Measurements from ENCODE around the gene ACTR3.

The ACTR3 gene

GRCh38 chr2:114007436-114007835 lies 117.5 kb downstream of the ACTR3 start:
- Histone ChIP-seq H3K36me3 (ENCODE audit: control insufficient read depth, insufficient read depth, low read length) (no peaks in the 10 kb centered on the region), H3K79me2 (ENCODE audit: control insufficient read depth, insufficient read depth, low read length) (no peaks in the 10 kb centered on the region), H3K27me3 (ENCODE audit: insufficient read depth, low read length, poor library complexity) (no peaks in the 10 kb centered on the region), H3K4me1 (ENCODE audit: control insufficient read depth, low read depth, low read length) (no peaks in the 10 kb centered on the region), H3K4me2 (ENCODE audit: low read length) (no peak overlapping the region), H3K9ac (ENCODE audit: low read length) (no peak overlapping the region), H3K4ac (ENCODE audit: low read depth, low read length) (no peak overlapping the region), H3K56ac (ENCODE audit: low read length) (no peak overlapping the region), H4K5ac (ENCODE audit: low read length) (no peak overlapping the region), H3K79me1 (ENCODE audit: low read length) (no peaks in the 10 kb centered on the region), H3K18ac (ENCODE audit: low read length) (no peak overlapping the region), H3K27ac (ENCODE audit: low read depth, low read length) (no peak overlapping the region), H3K23ac (ENCODE audit: low read length) (no peak overlapping the region), H3K4me3 (ENCODE audit: low read length) (no peak overlapping the region), H2BK120ac (ENCODE audit: low read depth, low read length) (no peak overlapping the region), H2AK5ac (ENCODE audit: low read length) (no peak overlapping the region), H2BK15ac (replicated peaks; ENCODE audit: low read depth) (no peak overlapping the region), H4K8ac (ENCODE audit: low read depth, low read length) (no peak overlapping the region), H2BK5ac (ENCODE audit: low read length) (no peak overlapping the region)
- WGBS (ENCODE audit: extremely low coverage, insufficient coverage, low lambda C conversion rate): no CpG with 5 or more reads among the region's 3 CpGs
- no peak for DNase-seq

GRCh38 chr2:114008720-114009119 lies 118.8 kb downstream of the ACTR3 start:
- whole genome bisulfite sequencing (ENCODE audit: extremely low coverage, insufficient coverage, low lambda C conversion rate): no CpG with 5 or more reads among the region's 4 CpGs
- H4K5ac ChIP-seq (ENCODE audit: low read length): no peak overlapping the region
- DNase-seq: no peak

GRCh38 chr2:114009205-114009944 lies 119.5 kb downstream of the ACTR3 start:
- Histone ChIP-seq H3K18ac (ENCODE audit: low read length) (no peak overlapping the region), H2BK120ac (ENCODE audit: low read depth, low read length) (no peak overlapping the region)

More at GRCh38 chr2:114008720-114009119, 118.8 kb downstream of the ACTR3 start:
- no peak overlapping the region for H3K4ac ChIP-seq (ENCODE audit: low read depth, low read length)
- H2BK15ac ChIP-seq (replicated peaks; ENCODE audit: low read depth): no peak overlapping the region
- H3K23ac ChIP-seq (ENCODE audit: low read length): no peak overlapping the region
- H3K56ac ChIP-seq (ENCODE audit: low read length): no peak overlapping the region
- H3K9ac ChIP-seq (ENCODE audit: low read length): no peak overlapping the region
- no peak overlapping the region for H4K8ac ChIP-seq (ENCODE audit: low read depth, low read length)
- H3K4me2 ChIP-seq (ENCODE audit: low read length): no peak overlapping the region
- no peaks in the 10 kb centered on the region for H3K27me3 ChIP-seq (ENCODE audit: insufficient read depth, low read length, poor library complexity)
- H3K4me1 ChIP-seq (ENCODE audit: control insufficient read depth, low read depth, low read length): no peaks in the 10 kb centered on the region
- H3K36me3 ChIP-seq (ENCODE audit: control insufficient read depth, insufficient read depth, low read length): no peaks in the 10 kb centered on the region
- no peak overlapping the region for H2BK5ac ChIP-seq (ENCODE audit: low read length)
- H3K27ac ChIP-seq (ENCODE audit: low read depth, low read length): no peak overlapping the region
- H3K4me3 ChIP-seq (ENCODE audit: low read length): no peak overlapping the region
- no peak overlapping the region for H2BK120ac ChIP-seq (ENCODE audit: low read depth, low read length)
- H3K18ac ChIP-seq (ENCODE audit: low read length): no peak overlapping the region
- no peaks in the 10 kb centered on the region for H3K79me1 ChIP-seq (ENCODE audit: low read length)
- H3K79me2 ChIP-seq (ENCODE audit: control insufficient read depth, insufficient read depth, low read length): no peaks in the 10 kb centered on the region
- no peak overlapping the region for H2AK5ac ChIP-seq (ENCODE audit: low read length)

GRCh38 chr2:114010001-114010400 lies 120.1 kb downstream of the ACTR3 start:
- H2BK15ac ChIP-seq (replicated peaks; ENCODE audit: low read depth): no peak overlapping the region
- H3K4ac ChIP-seq (ENCODE audit: low read depth, low read length): no peak overlapping the region
- H3K18ac ChIP-seq (ENCODE audit: low read length): no peak overlapping the region
- H3K79me1 ChIP-seq (ENCODE audit: low read length): no peaks in the 10 kb centered on the region
- no peak overlapping the region for H3K56ac ChIP-seq (ENCODE audit: low read length)
- H2BK120ac ChIP-seq (ENCODE audit: low read depth, low read length): no peak overlapping the region
- H3K79me2 ChIP-seq (ENCODE audit: control insufficient read depth, insufficient read depth, low read length): no peaks in the 10 kb centered on the region
- H3K36me3 ChIP-seq (ENCODE audit: control insufficient read depth, insufficient read depth, low read length): no peaks in the 10 kb centered on the region
- WGBS (ENCODE audit: extremely low coverage, insufficient coverage, low lambda C conversion rate): no CpG with 5 or more reads among the region's 2 CpGs
- no peaks in the 10 kb centered on the region for H3K27me3 ChIP-seq (ENCODE audit: insufficient read depth, low read length, poor library complexity)
- H4K8ac ChIP-seq (ENCODE audit: low read depth, low read length): no peak overlapping the region
- no peak overlapping the region for H2BK5ac ChIP-seq (ENCODE audit: low read length)
- no peak for DNase-seq
- H3K4me3 ChIP-seq (ENCODE audit: low read length): no peak overlapping the region
- H3K4me1 ChIP-seq (ENCODE audit: control insufficient read depth, low read depth, low read length): no peaks in the 10 kb centered on the region
- no peak overlapping the region for H3K23ac ChIP-seq (ENCODE audit: low read length)
- no peak overlapping the region for H4K5ac ChIP-seq (ENCODE audit: low read length)
- H2AK5ac ChIP-seq (ENCODE audit: low read length): no peak overlapping the region
- H3K27ac ChIP-seq (ENCODE audit: low read depth, low read length): no peak overlapping the region
- no peak overlapping the region for H3K9ac ChIP-seq (ENCODE audit: low read length)
- H3K4me2 ChIP-seq (ENCODE audit: low read length): no peak overlapping the region

More at GRCh38 chr2:114009205-114009944, 119.5 kb downstream of the ACTR3 start:
- no peak for DNase-seq
- Histone ChIP-seq H3K4me3 (ENCODE audit: low read length) (no peak overlapping the region), H3K4me1 (ENCODE audit: control insufficient read depth, low read depth, low read length) (no peaks in the 10 kb centered on the region), H4K5ac (ENCODE audit: low read length) (no peak overlapping the region), H3K23ac (ENCODE audit: low read length) (no peak overlapping the region), H3K27ac (ENCODE audit: low read depth, low read length) (no peak overlapping the region), H3K79me2 (ENCODE audit: control insufficient read depth, insufficient read depth, low read length) (no peaks in the 10 kb centered on the region), H4K8ac (ENCODE audit: low read depth, low read length) (no peak overlapping the region), H3K27me3 (ENCODE audit: insufficient read depth, low read length, poor library complexity) (no peaks in the 10 kb centered on the region), H3K9ac (ENCODE audit: low read length) (no peak overlapping the region), H3K4me2 (ENCODE audit: low read length) (no peak overlapping the region), H3K4ac (ENCODE audit: low read depth, low read length) (no peak overlapping the region), H3K36me3 (ENCODE audit: control insufficient read depth, insufficient read depth, low read length) (no peaks in the 10 kb centered on the region), H3K79me1 (ENCODE audit: low read length) (no peaks in the 10 kb centered on the region), H3K56ac (ENCODE audit: low read length) (no peak overlapping the region), H2BK15ac (replicated peaks; ENCODE audit: low read depth) (no peak overlapping the region), H2BK5ac (ENCODE audit: low read length) (no peak overlapping the region), H2AK5ac (ENCODE audit: low read length) (no peak overlapping the region)
- WGBS (ENCODE audit: extremely low coverage, insufficient coverage, low lambda C conversion rate): no CpG with 5 or more reads among the region's 7 CpGs

GRCh38 chr2:114011713-114012112 lies 121.8 kb downstream of the ACTR3 start:
- Histone ChIP-seq H3K79me1 (ENCODE audit: low read length) (no peaks in the 10 kb centered on the region), H3K27ac (ENCODE audit: low read depth, low read length) (no peak overlapping the region), H2AK5ac (ENCODE audit: low read length) (no peak overlapping the region), H3K56ac (ENCODE audit: low read length) (no peak overlapping the region), H3K9ac (ENCODE audit: low read length) (no peak overlapping the region), H3K79me2 (ENCODE audit: control insufficient read depth, insufficient read depth, low read length) (no peaks in the 10 kb centered on the region), H3K4me1 (ENCODE audit: control insufficient read depth, low read depth, low read length) (no peaks in the 10 kb centered on the region), H4K5ac (ENCODE audit: low read length) (no peak overlapping the region), H2BK120ac (ENCODE audit: low read depth, low read length) (no peak overlapping the region), H2BK15ac (replicated peaks; ENCODE audit: low read depth) (no peak overlapping the region), H4K8ac (ENCODE audit: low read depth, low read length) (no peak overlapping the region), H3K27me3 (ENCODE audit: insufficient read depth, low read length, poor library complexity) (no peaks in the 10 kb centered on the region), H3K36me3 (ENCODE audit: control insufficient read depth, insufficient read depth, low read length) (no peaks in the 10 kb centered on the region), H3K18ac (ENCODE audit: low read length) (no peak overlapping the region), H3K4ac (ENCODE audit: low read depth, low read length) (no peak overlapping the region), H2BK5ac (ENCODE audit: low read length) (no peak overlapping the region), H3K4me3 (ENCODE audit: low read length) (no peak overlapping the region), H3K4me2 (ENCODE audit: low read length) (no peak overlapping the region), H3K23ac (ENCODE audit: low read length) (no peak overlapping the region)
- DNase-seq: no peak
- WGBS (ENCODE audit: extremely low coverage, insufficient coverage, low lambda C conversion rate): no CpG with 5 or more reads among the region's 4 CpGs

All from mesendoderm (in vitro differentiated cells).